ENCODE measurements around the gene CSGALNACT2.

CSGALNACT2 gene

GRCh38 chr10:43190775-43191174, 52.5 kb downstream of the CSGALNACT2 start:
- DNase-seq, result no peak

- DNase-seq, result no peak
These were observed 54.6 kb downstream of the CSGALNACT2 start for GRCh38 chr10:43192884-43193283.

GRCh38 chr10:43193496-43194080, 55.3 kb downstream of the CSGALNACT2 start:
- DNase-seq, result no peak

GRCh38 chr10:43194266-43194665, 56.0 kb downstream of the CSGALNACT2 start:
- no peak for DNase-seq

- no peak for DNase-seq
These were observed 56.6 kb downstream of the CSGALNACT2 start for GRCh38 chr10:43194859-43195258.

- no peak for DNase-seq
These were observed 57.3 kb downstream of the CSGALNACT2 start for GRCh38 chr10:43195557-43195956.

- no peak for DNase-seq
These were observed 58.1 kb downstream of the CSGALNACT2 start for GRCh38 chr10:43196131-43196980.

GRCh38 chr10:43196981-43197833, 59.0 kb downstream of the CSGALNACT2 start:
- no peak for DNase-seq

GRCh38 chr10:43197834-43198681, 59.8 kb downstream of the CSGALNACT2 start:
- DNase-seq, result peak; percentile 15

- peak; percentile 13 for DNase-seq
These were observed 60.4 kb downstream of the CSGALNACT2 start for GRCh38 chr10:43198682-43199005.

- no peak for DNase-seq
These were observed 60.9 kb downstream of the CSGALNACT2 start for GRCh38 chr10:43199088-43199683.

- no peak for DNase-seq
These were observed 61.7 kb downstream of the CSGALNACT2 start for GRCh38 chr10:43199684-43200537.

GRCh38 chr10:43200538-43201390, 62.5 kb downstream of the CSGALNACT2 start:
- no peak for DNase-seq

GRCh38 chr10:43201545-43202131, 63.4 kb downstream of the CSGALNACT2 start:
- peak; percentile 7 for DNase-seq

GRCh38 chr10:43202224-43202656, 64.0 kb downstream of the CSGALNACT2 start:
- DNase-seq, result peak; percentile 62

GRCh38 chr10:43202657-43203447, 64.6 kb downstream of the CSGALNACT2 start:
- peak; percentile 44 for DNase-seq

- DNase-seq, result peak; percentile 16
These were observed 65.3 kb downstream of the CSGALNACT2 start for GRCh38 chr10:43203448-43204041.
